Prostate gland (tissue), 2 donors: ENCODE measurements around the gene IL9R. TPM values are rescaled to one million over a fixed set of nuclear protein-coding genes. Genes with fewer than 3 reads are reported as not detected.
"Not testable (repeated sequence)": the region's sequence is repeated elsewhere in the genome, so short reads cannot be mapped to it uniquely, and the experiment has no call there.

ENCODE experiments used
- DNase-seq: peaks from one replicate; pipeline ENCODE4 v3.0.0-alpha.2; 2019; ENCODE audit warnings: low spot score
- H3K27ac ChIP-seq, 2 donors: fragments of 200-600 bp; sonication (generic); 2 replicates each; pipeline ENCODE4 v1.5.1; 2017 to 2019
- H3K27me3 ChIP-seq: fragments of 200-600 bp; sonication (generic); replicated peaks from 2 replicates; pipeline ENCODE4 v1.5.1; 2019; ENCODE audit not compliant: insufficient read depth
- H3K36me3 ChIP-seq, 2 donors: fragments of 200-600 bp; sonication (generic); 1 replicate in 1 of 2; 2 replicates in 1 of 2; pipeline versions ENCODE4 v1.5.1 to v1.8.1; 2017 to 2019
- H3K4me1 ChIP-seq: fragments of 200-600 bp; sonication (generic); replicated peaks from 2 replicates; pipeline ENCODE4 v1.5.1; 2019
- H3K4me3 ChIP-seq, 2 donors: fragments of 200-600 bp; sonication (generic); 2 replicates each; pipeline ENCODE4 v1.5.1; 2017 to 2019
- H3K9me3 ChIP-seq: fragments of 200-600 bp; sonication (generic); 2 replicates; pipeline ENCODE4 v1.5.1; 2017
- POLR2A ChIP-seq: fragments of 450-650 bp; IDR thresholded peaks from one replicate; pipeline ENCODE4 v1.6.1; 2016; ENCODE audit warnings: antibody characterized with exemption, mild to moderate bottlenecking
- POLR2AphosphoS5 ChIP-seq: sonication (generic); formaldehyde crosslinking; IDR thresholded peaks from one replicate; pipeline ENCODE4 v1.6.1; 2017; ENCODE audit warnings: antibody characterized with exemption
- WGBS: methylation state at CpG from one replicate; pipeline ENCODE4 v1.1.5; 2018; 5-methylcytosine and 5-hydroxymethylcytosine counted together
- intact Hi-C: fragments of 100-400 bp; cut with DNase I; formaldehyde crosslinking; loops from one replicate; pipeline ENCODE4 v1.14.2; 2022
- total RNA-seq, 2 donors: library from RNA; depleted of rRNA; stranded (reverse); fragments of >200 nt; gene quantifications; one replicate each; pipeline ENCODE4 v1.1.0, GENCODE V29; 2016
- TF ChIP-seq, protein P1 (sequence below), 4 experiments: fragments of 200-600 bp in 2 of 4; fragments of 450-650 bp in 2 of 4; sonication (generic) in 2 of 4; IDR thresholded peaks; 1 replicate in 3 of 4; 2 replicates in 1 of 4; pipeline ENCODE4 v1.5.1; 2016 to 2019; ENCODE audit warnings: antibody characterized with exemption in 4 of 4, mild to moderate bottlenecking in 2 of 4, moderate library complexity in 2 of 4

Gene IL9R
- total RNA-seq, 2 donors from 2014 or later: 0.23 TPM; not detected in 1

DNA sequence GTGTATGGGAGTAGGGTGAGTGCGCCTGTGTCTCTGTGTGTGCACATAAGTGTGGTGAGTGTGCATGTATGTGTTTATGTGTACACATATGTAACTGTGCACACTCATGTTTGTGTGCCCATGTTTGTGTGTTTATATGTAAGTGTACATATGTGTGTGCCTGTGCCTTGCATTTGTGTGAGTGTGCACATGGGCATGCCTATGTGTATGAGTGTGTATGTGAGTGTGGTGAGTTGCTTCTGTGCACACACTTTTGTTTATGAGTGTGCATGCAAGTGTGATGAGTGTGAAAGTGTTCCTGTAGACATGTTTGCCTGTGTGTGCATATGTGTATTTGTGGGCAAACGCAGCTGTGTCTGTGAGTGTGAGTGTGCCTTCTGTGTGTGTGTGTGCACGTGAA is 7.2 kb downstream of the IL9R start:
- intact Hi-C loops: no loop called here
- no peaks in the 10 kb centered on the region for H3K4me1 ChIP-seq

DNA sequence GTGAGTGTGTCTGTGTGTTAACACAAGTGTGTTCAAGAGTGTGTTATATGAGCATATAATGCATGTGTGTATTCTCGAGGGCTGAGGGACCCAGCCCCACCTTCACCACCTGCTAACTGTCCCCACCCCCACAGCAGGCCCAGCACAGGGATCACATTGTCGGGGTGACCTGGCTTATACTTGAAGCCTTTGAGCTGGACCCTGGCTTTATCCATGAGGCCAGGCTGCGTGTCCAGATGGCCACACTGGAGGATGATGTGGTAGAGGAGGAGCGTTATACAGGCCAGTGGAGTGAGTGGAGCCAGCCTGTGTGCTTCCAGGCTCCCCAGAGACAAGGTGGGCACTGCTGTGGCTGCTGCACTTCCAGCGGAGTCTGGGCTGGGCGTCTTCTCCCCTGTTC is 7.6 kb downstream of the IL9R start:
- TF ChIP-seq POLR2AphosphoS5: no peak
- no peak for TF ChIP-seq POLR2A
- TF ChIP-seq, protein P1, sequence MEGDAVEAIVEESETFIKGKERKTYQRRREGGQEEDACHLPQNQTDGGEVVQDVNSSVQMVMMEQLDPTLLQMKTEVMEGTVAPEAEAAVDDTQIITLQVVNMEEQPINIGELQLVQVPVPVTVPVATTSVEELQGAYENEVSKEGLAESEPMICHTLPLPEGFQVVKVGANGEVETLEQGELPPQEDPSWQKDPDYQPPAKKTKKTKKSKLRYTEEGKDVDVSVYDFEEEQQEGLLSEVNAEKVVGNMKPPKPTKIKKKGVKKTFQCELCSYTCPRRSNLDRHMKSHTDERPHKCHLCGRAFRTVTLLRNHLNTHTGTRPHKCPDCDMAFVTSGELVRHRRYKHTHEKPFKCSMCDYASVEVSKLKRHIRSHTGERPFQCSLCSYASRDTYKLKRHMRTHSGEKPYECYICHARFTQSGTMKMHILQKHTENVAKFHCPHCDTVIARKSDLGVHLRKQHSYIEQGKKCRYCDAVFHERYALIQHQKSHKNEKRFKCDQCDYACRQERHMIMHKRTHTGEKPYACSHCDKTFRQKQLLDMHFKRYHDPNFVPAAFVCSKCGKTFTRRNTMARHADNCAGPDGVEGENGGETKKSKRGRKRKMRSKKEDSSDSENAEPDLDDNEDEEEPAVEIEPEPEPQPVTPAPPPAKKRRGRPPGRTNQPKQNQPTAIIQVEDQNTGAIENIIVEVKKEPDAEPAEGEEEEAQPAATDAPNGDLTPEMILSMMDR (IDR thresholded peaks at IDR 0.05): no peak
- no peak overlapping the region for H3K4me3 ChIP-seq
- no peaks in the 10 kb centered on the region for H3K27me3 ChIP-seq
- intact Hi-C loops: no loop called here
- no peaks in the 10 kb centered on the region for H3K36me3 ChIP-seq
- H3K4me1 ChIP-seq: no peaks in the 10 kb centered on the region
- no peak for DNase-seq
- no peak overlapping the region for H3K27ac ChIP-seq
- 68% methylated on average over 6 of the region's 6 CpGs for WGBS
- no peaks in the 10 kb centered on the region for H3K9me3 ChIP-seq

More for the DNA sequence above, 7.2 kb downstream of the IL9R start:
- Histone ChIP-seq H3K4me3 (no peak overlapping the region), H3K27ac (no peak overlapping the region), H3K27me3 (no peaks in the 10 kb centered on the region), H3K9me3 (no peaks in the 10 kb centered on the region), H3K36me3 (no peaks in the 10 kb centered on the region)
- no peak for DNase-seq
- no peak for TF ChIP-seq POLR2A
- TF ChIP-seq, protein P1 (IDR thresholded peaks at IDR 0.05): no peak
- no peak for TF ChIP-seq POLR2AphosphoS5
- WGBS: 82% methylated on average over 3 of the region's 3 CpGs

DNA sequence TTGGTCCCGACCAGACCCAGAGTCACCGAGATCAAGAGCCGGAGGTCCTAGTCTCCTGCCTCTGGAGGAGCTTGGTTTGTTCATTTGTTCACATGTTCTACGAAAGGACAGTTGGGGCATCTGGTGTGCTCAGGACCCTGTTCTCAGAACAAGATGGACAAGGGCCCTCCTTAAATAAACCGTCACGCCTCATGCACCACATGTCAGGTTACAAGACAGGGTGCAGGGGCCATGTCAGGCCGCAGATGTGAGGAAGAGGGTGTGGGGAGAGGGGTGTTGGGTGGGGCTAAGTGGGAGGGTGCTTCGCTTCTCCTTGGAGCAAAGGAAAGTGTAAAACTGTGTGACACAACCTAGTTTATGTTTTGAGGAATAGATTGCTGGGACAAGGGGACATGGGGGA is 9.0 kb downstream of the IL9R start:
- intact Hi-C loops, H3K9me3 ChIP-seq, H3K27me3 ChIP-seq, H3K36me3 ChIP-seq, DNase-seq, H3K27ac ChIP-seq, H3K4me1 ChIP-seq, H3K4me3 ChIP-seq: not testable (repeated sequence)
- 84% methylated on average over 8 of the region's 8 CpGs for WGBS

DNA sequence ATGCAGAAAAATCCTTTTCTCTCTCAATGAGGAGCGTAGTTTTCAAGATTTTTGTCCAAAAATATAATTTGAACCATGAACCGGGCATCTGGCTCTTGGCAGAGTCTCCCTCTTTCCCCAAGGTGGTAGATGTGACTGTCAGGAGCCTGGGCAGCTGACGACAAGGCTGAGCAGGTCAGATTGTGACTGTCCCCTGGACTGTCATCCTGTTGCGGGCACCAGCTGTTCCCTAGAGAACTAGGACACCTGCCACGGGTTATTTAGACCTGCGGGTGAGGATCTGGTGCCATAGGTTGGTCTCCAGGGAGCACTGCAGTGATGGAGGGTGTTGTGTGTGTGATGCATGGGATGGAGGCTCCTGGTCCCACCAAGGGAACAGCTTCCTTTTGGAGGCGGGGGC is 10.9 kb downstream of the IL9R start:
- intact Hi-C loops, H3K36me3 ChIP-seq, H3K4me3 ChIP-seq, H3K27ac ChIP-seq, H3K27me3 ChIP-seq, H3K9me3 ChIP-seq, H3K4me1 ChIP-seq, DNase-seq: not testable (repeated sequence)
- WGBS: 80% methylated on average over 3 of the region's 7 CpGs

DNA sequence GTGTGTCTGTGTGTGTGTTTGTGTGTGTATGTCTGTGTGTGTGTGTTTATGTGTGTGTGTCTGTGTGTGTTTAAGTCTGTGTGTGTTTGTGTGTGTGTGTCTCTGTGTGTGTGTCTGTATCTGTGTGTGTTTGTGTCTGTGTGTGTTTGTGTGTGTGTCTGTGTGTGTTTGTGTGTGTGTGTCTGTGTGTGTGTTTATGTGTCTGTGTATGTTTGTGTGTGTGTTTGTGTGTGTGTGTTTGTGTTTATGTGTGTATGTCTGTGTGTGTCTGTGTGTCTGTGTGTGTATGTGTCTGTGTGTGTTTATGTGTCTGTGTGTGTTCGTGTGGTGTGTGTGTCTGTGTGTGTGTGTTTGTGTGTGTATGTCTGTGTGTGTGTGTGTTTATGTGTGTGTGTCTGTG is 11.4 kb downstream of the IL9R start:
- no peak for TF ChIP-seq POLR2AphosphoS5
- TF ChIP-seq, protein P1 (IDR thresholded peaks at IDR 0.05): no peak
- TF ChIP-seq POLR2A: no peak
- H3K27ac ChIP-seq: no peak overlapping the region
- no peaks in the 10 kb centered on the region for H3K9me3 ChIP-seq
- H3K36me3 ChIP-seq: no peaks in the 10 kb centered on the region
- no peak for DNase-seq
- 73% methylated on average over 1 of the region's 1 CpG for WGBS
- no peaks in the 10 kb centered on the region for H3K4me1 ChIP-seq
- no peaks in the 10 kb centered on the region for H3K27me3 ChIP-seq
- H3K4me3 ChIP-seq: no peak overlapping the region
- intact Hi-C loops: no loop called here

DNA sequence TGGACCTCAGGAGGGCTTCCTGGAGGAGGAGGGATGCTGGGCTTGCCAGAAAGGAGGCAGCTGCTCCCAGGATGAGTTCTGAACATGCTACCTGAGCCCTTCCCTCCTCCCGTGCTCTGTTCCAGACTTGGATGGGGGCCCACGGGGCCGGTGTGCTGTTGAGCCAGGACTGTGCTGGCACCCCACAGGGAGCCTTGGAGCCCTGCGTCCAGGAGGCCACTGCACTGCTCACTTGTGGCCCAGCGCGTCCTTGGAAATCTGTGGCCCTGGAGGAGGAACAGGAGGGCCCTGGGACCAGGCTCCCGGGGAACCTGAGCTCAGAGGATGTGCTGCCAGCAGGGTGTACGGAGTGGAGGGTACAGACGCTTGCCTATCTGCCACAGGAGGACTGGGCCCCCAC is 12.2 kb downstream of the IL9R start:
- H3K27me3 ChIP-seq, H3K4me1 ChIP-seq, DNase-seq, H3K36me3 ChIP-seq, H3K9me3 ChIP-seq, H3K27ac ChIP-seq, H3K4me3 ChIP-seq, intact Hi-C loops: not testable (repeated sequence)
- WGBS: no CpG with 5 or more reads among the region's 9 CpGs

DNA sequence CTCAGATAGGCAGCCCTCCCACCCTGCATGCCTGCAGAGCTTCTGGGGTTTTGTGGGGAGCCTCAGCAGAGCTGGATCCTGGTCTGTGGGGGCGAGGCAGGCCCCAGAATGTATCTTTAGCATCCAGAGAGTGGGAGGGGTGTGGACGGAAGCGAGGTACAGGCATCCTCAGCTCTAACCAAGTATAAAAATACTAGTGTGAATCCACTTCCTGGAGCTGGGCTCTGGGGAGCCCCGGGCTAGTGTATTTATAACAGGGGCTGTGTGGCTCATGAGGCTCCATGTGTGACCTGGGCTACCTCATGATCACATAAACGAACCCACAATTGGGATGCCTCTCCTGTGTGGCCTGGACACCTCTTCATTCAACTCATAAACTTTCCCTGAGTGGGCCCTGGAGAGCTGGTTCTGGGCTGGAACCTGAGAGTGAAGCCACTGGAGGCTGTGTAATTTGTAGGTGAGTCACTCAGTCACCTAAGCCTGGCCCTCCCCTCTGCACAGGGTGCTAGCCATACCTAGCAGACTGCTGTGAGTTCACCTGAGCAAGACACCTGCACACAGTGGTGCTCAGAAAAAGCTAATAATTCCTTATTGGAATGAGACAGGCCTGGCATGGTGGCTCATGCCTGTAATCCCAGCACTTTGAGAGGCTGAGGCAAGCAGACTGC is 15.9 kb downstream of the IL9R start:
- H3K4me3 ChIP-seq, H3K27me3 ChIP-seq, intact Hi-C loops, H3K4me1 ChIP-seq, H3K9me3 ChIP-seq, DNase-seq, H3K36me3 ChIP-seq, H3K27ac ChIP-seq: not testable (repeated sequence)
- no CpG with 5 or more reads among the region's 5 CpGs for WGBS

DNA sequence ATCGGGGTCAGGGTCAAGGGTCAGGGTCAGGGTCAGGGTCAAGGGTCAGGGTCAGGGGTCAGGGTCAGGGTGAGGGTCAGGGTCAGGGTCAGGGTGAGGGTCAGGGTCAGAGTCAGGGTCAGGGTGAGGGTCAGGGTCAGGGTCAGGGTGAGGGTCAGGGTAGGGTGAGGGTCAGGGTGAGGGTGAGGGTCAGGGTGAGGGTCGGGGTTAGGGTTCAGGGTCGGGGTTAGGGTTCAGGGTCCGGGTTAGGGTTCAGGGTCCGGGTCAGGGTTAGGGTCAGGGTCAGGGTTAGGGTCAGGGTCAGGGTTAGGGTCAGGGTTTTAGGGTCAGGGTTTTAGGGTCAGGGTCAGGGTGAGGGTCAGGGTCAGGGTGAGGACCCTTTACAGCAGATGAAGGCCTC is 22.4 kb downstream of the IL9R start:
- 87% methylated on average over 3 of the region's 5 CpGs for WGBS

DNA sequence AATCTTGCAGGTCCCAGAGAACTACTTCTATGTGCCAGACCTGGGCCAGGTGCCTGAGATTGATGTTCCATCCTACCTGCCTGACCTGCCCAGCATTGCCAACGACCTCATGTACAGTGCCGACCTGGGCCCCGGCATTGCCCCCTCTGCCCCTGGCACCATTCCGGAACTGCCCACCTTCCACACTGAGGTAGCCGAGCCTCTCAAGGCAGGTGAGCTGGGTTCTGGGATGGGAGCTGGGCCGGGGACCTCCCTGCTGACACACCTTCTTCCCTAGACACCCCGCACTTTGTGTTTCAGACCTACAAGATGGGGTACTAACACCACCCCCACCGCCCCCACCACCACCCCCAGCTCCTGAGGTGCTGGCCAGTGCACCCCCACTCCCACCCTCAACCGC is 25.5 kb downstream of the IL9R start:
- H3K27ac ChIP-seq, H3K4me1 ChIP-seq, H3K27me3 ChIP-seq, intact Hi-C loops, H3K9me3 ChIP-seq, H3K36me3 ChIP-seq, DNase-seq, H3K4me3 ChIP-seq: not testable (repeated sequence)
- WGBS: 73% methylated on average over 8 of the region's 9 CpGs

More for the DNA sequence above, 22.4 kb downstream of the IL9R start:
- DNase-seq, intact Hi-C loops, H3K27me3 ChIP-seq, H3K36me3 ChIP-seq, H3K4me3 ChIP-seq, H3K27ac ChIP-seq, H3K4me1 ChIP-seq, H3K9me3 ChIP-seq: not testable (repeated sequence)
